ENCODE measurements around the gene C2CD4A.

Gene C2CD4A

GRCh38 chr15:62066663-62067447 is at the start of gene C2CD4A:
Gene C2CD4A (plus strand): TSS chr15:62066977. CDS start chr15:62067614, 637 bp downstream.
- Histone ChIP-seq H3K4me1 (ENCODE audit: low read length) (no peaks in the 10 kb centered on the region), H3K9me3 (replicated peaks; ENCODE audit: insufficient read depth, low read length) (no peaks in the 10 kb centered on the region), H3K27ac (ENCODE audit: low read length) (no peak within 1 kb of the TSS), H4K20me1 (ENCODE audit: insufficient read depth, low read length) (no peaks in the 10 kb centered on the region), H3K79me2 (ENCODE audit: low read length) (no peaks in the 10 kb centered on the region), H3K4me3 (ENCODE audit: low read length) (peak within 1 kb of the TSS; percentile 39; the same call in 1 of the 2 replicates), H3K4me2 (ENCODE audit: low read depth, low read length) (peak within 1 kb of the TSS; percentile 53; the same call in 1 of the 2 replicates), H3F3A (ENCODE audit: insufficient read depth, low read length) (peaks cover 7% of the 10 kb centered on the region; the same call in 1 of the 2 replicates), H3K9ac (ENCODE audit: low read length) (no peak within 1 kb of the TSS), H3K9me2 (replicated peaks; ENCODE audit: insufficient read depth, low read length) (no peaks in the 10 kb centered on the region), H2AFZ (ENCODE audit: low read length) (0 out of 2 replicates have a peak within 1 kb of the TSS, but pooled peaks have one; percentile 20), H3K27me3 (replicated peaks; ENCODE audit: insufficient read depth, low read length) (peaks cover 12% of the 10 kb centered on the region; the same call in 1 of the 2 replicates), H3K36me3 (replicated peaks; ENCODE audit: insufficient read depth, low read length) (no peaks in the 10 kb centered on the region)
- TF ChIP-seq EZH2 (optimal IDR thresholded peaks at IDR 0.05; ENCODE audit: low read depth, low read length): no peak
- TF ChIP-seq CTCF (IDR thresholded peaks at IDR 0.05; ENCODE audit: low read length): peak; percentile 23; the same call in 1 of the 2 replicates
- no peak for TF ChIP-seq EZH2phosphoT487 (IDR thresholded peaks at IDR 0.05; ENCODE audit: low read length)
- DNase-seq: peak; percentile 56

GRCh38 chr15:62020576-62021160 is 46.1 kb upstream of the C2CD4A start:
- H3K79me2 ChIP-seq (ENCODE audit: low read length): no peaks in the 10 kb centered on the region
- H3F3A ChIP-seq (ENCODE audit: insufficient read depth, low read length): no peaks in the 10 kb centered on the region
- no peak overlapping the region for H3K4me2 ChIP-seq (ENCODE audit: low read depth, low read length)
- no peak overlapping the region for H3K9ac ChIP-seq (ENCODE audit: low read length)
- no peaks in the 10 kb centered on the region for H3K9me2 ChIP-seq (replicated peaks; ENCODE audit: insufficient read depth, low read length)
- H2AFZ ChIP-seq (ENCODE audit: low read length): no peak overlapping the region
- no peak overlapping the region for H3K4me3 ChIP-seq (ENCODE audit: low read length)
- no peaks in the 10 kb centered on the region for H3K4me1 ChIP-seq (ENCODE audit: low read length)
- H3K27me3 ChIP-seq (replicated peaks; ENCODE audit: insufficient read depth, low read length): no peaks in the 10 kb centered on the region
- H3K27ac ChIP-seq (ENCODE audit: low read length): no peak overlapping the region
- H3K36me3 ChIP-seq (replicated peaks; ENCODE audit: insufficient read depth, low read length): peaks cover 16% of the 10 kb centered on the region
- DNase-seq: no peak
- TF ChIP-seq CTCF (IDR thresholded peaks at IDR 0.05; ENCODE audit: low read length): no peak
- TF ChIP-seq EZH2phosphoT487 (IDR thresholded peaks at IDR 0.05; ENCODE audit: low read length): no peak
- no peak for TF ChIP-seq EZH2 (optimal IDR thresholded peaks at IDR 0.05; ENCODE audit: low read depth, low read length)
- H4K20me1 ChIP-seq (ENCODE audit: insufficient read depth, low read length): no peaks in the 10 kb centered on the region
- H3K9me3 ChIP-seq (replicated peaks; ENCODE audit: insufficient read depth, low read length): no peaks in the 10 kb centered on the region

GRCh38 chr15:62021991-62022600 is 44.7 kb upstream of the C2CD4A start:
- no peak for DNase-seq
- no peaks in the 10 kb centered on the region for H3K9me3 ChIP-seq (replicated peaks; ENCODE audit: insufficient read depth, low read length)
- no peaks in the 10 kb centered on the region for H3K9me2 ChIP-seq (replicated peaks; ENCODE audit: insufficient read depth, low read length)
- no peak overlapping the region for H3K27ac ChIP-seq (ENCODE audit: low read length)
- no peak overlapping the region for H2AFZ ChIP-seq (ENCODE audit: low read length)
- H3K4me3 ChIP-seq (ENCODE audit: low read length): no peak overlapping the region
- peaks cover 16% of the 10 kb centered on the region for H3K36me3 ChIP-seq (replicated peaks; ENCODE audit: insufficient read depth, low read length)
- no peaks in the 10 kb centered on the region for H3K79me2 ChIP-seq (ENCODE audit: low read length)
- H3K27me3 ChIP-seq (replicated peaks; ENCODE audit: insufficient read depth, low read length): no peaks in the 10 kb centered on the region
- no peaks in the 10 kb centered on the region for H3F3A ChIP-seq (ENCODE audit: insufficient read depth, low read length)
- no peaks in the 10 kb centered on the region for H4K20me1 ChIP-seq (ENCODE audit: insufficient read depth, low read length)
- H3K4me2 ChIP-seq (ENCODE audit: low read depth, low read length): no peak overlapping the region
- H3K9ac ChIP-seq (ENCODE audit: low read length): no peak overlapping the region
- peaks cover 1% of the 10 kb centered on the region; the same call in 1 of the 2 replicates for H3K4me1 ChIP-seq (ENCODE audit: low read length)
- peak; percentile 19; the same call in 1 of the 2 replicates for TF ChIP-seq CTCF (IDR thresholded peaks at IDR 0.05; ENCODE audit: low read length)
- TF ChIP-seq EZH2phosphoT487 (IDR thresholded peaks at IDR 0.05; ENCODE audit: low read length): no peak
- no peak for TF ChIP-seq EZH2 (optimal IDR thresholded peaks at IDR 0.05; ENCODE audit: low read depth, low read length)

Data from MM.1S (cell line).